Measurements from ENCODE around the gene DHX35. TPM values are rescaled to one million over a fixed set of nuclear protein-coding genes. Genes with fewer than 3 reads are reported as not detected.

The DHX35 gene
- total and polyA plus RNA-seq, 2 of the 13 experiments (the other 11 are each of a cell fraction or from before 2014, with no cell fraction given), result 25.8 to 28.7 TPM

- TF ChIP-seq ZHX2 (IDR thresholded peaks at IDR 0.05; ENCODE audit: low read depth) (no peak), ZHX2 (CRISPR knock-in tag; IDR thresholded peaks at IDR 0.05; ENCODE audit: borderline replicate concordance) (no peak), ATRX (CRISPR knock-in tag; IDR thresholded peaks at IDR 0.05; ENCODE audit: borderline replicate concordance) (no peak), ZNF639 (CRISPR knock-in tag; conservative IDR thresholded peaks at IDR 0.05) (no peak), GABPA (IDR thresholded peaks at IDR 0.05; ENCODE audit: low read depth, low read length) (no peak), GABPA (CRISPR knock-in tag; IDR thresholded peaks at IDR 0.05; ENCODE audit: low read depth) (0 out of 2 replicates have a peak, but pooled peaks have one; percentile 22), MLLT10 (CRISPR knock-in tag; IDR thresholded peaks at IDR 0.05) (no peak), ZNF317 (CRISPR knock-in tag; IDR thresholded peaks at IDR 0.05) (peak; percentile 63), FOXA1 (IDR thresholded peaks at IDR 0.05) (no peak), FOXA1 (CRISPR knock-in tag; IDR thresholded peaks at IDR 0.05) (0 out of 2 replicates have a peak, but pooled peaks have one; percentile 43), ZNF362 (CRISPR knock-in tag; IDR thresholded peaks at IDR 0.05; ENCODE audit: borderline replicate concordance) (peak; percentile 75; the same call in 1 of the 2 replicates), SIX4 (CRISPR knock-in tag; IDR thresholded peaks at IDR 0.05) (0 out of 2 replicates have a peak, but pooled peaks have one; percentile 37), RCOR2 (CRISPR knock-in tag; IDR thresholded peaks at IDR 0.05) (peak; percentile 76), ZFP36L1 (CRISPR knock-in tag; IDR thresholded peaks at IDR 0.05) (peak; percentile 89; the same call in 1 of the 2 replicates), ESRRA (CRISPR knock-in tag; IDR thresholded peaks at IDR 0.05; ENCODE audit: low read depth) (peak; percentile 86), IRF2 (CRISPR knock-in tag; IDR thresholded peaks at IDR 0.05) (peak; percentile 54; the same call in 1 of the 2 replicates), SMC3 (IDR thresholded peaks at IDR 0.05; ENCODE audit: low read length) (peak; percentile 44; the same call in 1 of the 2 replicates), POLR2AphosphoS5 (IDR thresholded peaks at IDR 0.05; ENCODE audit: low read depth, low read length) (peak; percentile 31; the same call in 1 of the 2 replicates), KLF13 (CRISPR knock-in tag; IDR thresholded peaks at IDR 0.05) (no peak), HMGXB4 (CRISPR knock-in tag; IDR thresholded peaks at IDR 0.05; ENCODE audit: borderline replicate concordance in 1 of 2, low read depth in 1 of 2) (peak; percentile 34 to 43; a peak in 1 of 4 replicates), ZNF460 (CRISPR knock-in tag; IDR thresholded peaks at IDR 0.05; ENCODE audit: borderline replicate concordance) (no peak), PPARG (CRISPR knock-in tag; conservative IDR thresholded peaks at IDR 0.05) (peak; percentile 77)
These were observed 51.5 kb downstream of the DHX35 start (continued) for GRCh38 chr20:39013662-39014109.

All from HepG2 (cell line).